Breast epithelium (tissue), 3 donors: ENCODE data around the gene CRYBA2.

Experiments used
- CTCF ChIP-seq, 3 donors: fragments of 450-650 bp; IDR thresholded peaks; one replicate each; pipeline ENCODE4 v1.5.1; 2016 to 2017; ENCODE audit warnings: antibody characterized with exemption in 3 of 3, mild to moderate bottlenecking in 3 of 3, moderate library complexity in 3 of 3
- POLR2A ChIP-seq: fragments of 450-650 bp; IDR thresholded peaks from one replicate; pipeline ENCODE4 v1.6.1; 2016; ENCODE audit warnings: antibody characterized with exemption, mild to moderate bottlenecking, moderate library complexity
- POLR2AphosphoS5 ChIP-seq, 3 donors: sonication (generic); formaldehyde crosslinking; IDR thresholded peaks; one replicate each; pipeline ENCODE4 v1.6.1; 2017; ENCODE audit warnings: antibody characterized with exemption in 3 of 3

- TF ChIP-seq CTCF (IDR thresholded peaks at IDR 0.05) (no peak), POLR2AphosphoS5 (IDR thresholded peaks at IDR 0.05) (no peak), POLR2A (no peak)
These were observed 7.0 kb downstream of the CRYBA2 start for GRCh38 chr2:218986148-218986761.
